Astrocyte (in vitro differentiated cells and primary cell): ENCODE results near the gene AP1M1. TPM values are rescaled to one million over a fixed set of nuclear protein-coding genes. Genes with fewer than 3 reads are reported as not detected.

Source experiments
- DNase-seq: peaks from one replicate; pipeline ENCODE4 v3.0.0-alpha.2; 2010; ENCODE audit warnings: low read depth
- FAIRE-seq: peaks from 2 replicates; lab custom pipeline; 2011; peaks lifted over from hg19 to GRCh38; lab: Jason Lieb, UNC
- H2AFZ ChIP-seq: 2 replicates; pipeline ENCODE4 v1.6.0; 2012; ENCODE audit warnings: low read depth, low read length, inconsistent platforms
- H3K27ac ChIP-seq: 2 replicates; pipeline ENCODE4 v1.5.1; 2011; ENCODE audit warnings: low read depth, low read length, inconsistent platforms
- H3K27me3 ChIP-seq: 2 replicates; pipeline ENCODE4 v1.6.0; 2011; ENCODE audit warnings: low read length, inconsistent platforms; ENCODE audit not compliant: insufficient read depth
- H3K36me3 ChIP-seq: 2 replicates; pipeline ENCODE4 v1.5.1; 2011; ENCODE audit warnings: low read length, inconsistent platforms; ENCODE audit not compliant: insufficient read depth
- H3K4me1 ChIP-seq: 2 replicates; pipeline ENCODE4 v1.5.1; 2011; ENCODE audit warnings: low read length, inconsistent platforms; ENCODE audit not compliant: insufficient read depth
- H3K4me2 ChIP-seq: 2 replicates; pipeline ENCODE4 v1.6.0; 2012; ENCODE audit warnings: low read length, inconsistent platforms
- H3K4me3 ChIP-seq: 2 replicates; pipeline ENCODE4 v1.5.1; 2011; ENCODE audit warnings: low read depth, mild to moderate bottlenecking, low read length, inconsistent platforms; ENCODE audit not compliant: insufficient read depth
- H3K79me2 ChIP-seq: 2 replicates; pipeline ENCODE4 v1.6.0; 2012; ENCODE audit warnings: mild to moderate bottlenecking, low read length, inconsistent platforms; ENCODE audit not compliant: insufficient read depth
- H3K9ac ChIP-seq: 2 replicates; pipeline ENCODE4 v1.6.0; 2012; ENCODE audit warnings: mild to moderate bottlenecking, low read length, inconsistent platforms
- H3K9me3 ChIP-seq: 2 replicates; pipeline ENCODE4 v1.5.1; 2012; ENCODE audit warnings: low read depth, mild to moderate bottlenecking, low read length, inconsistent platforms; ENCODE audit not compliant: insufficient read depth
- H4K20me1 ChIP-seq: 2 replicates; pipeline ENCODE4 v1.6.0; 2012; ENCODE audit warnings: low read length, inconsistent platforms; ENCODE audit not compliant: insufficient read depth
- H3K27ac Mint-ChIP-seq: one replicate; pipeline ENCODE4 v1.8.0; 2021; ENCODE audit warnings: mild to moderate bottlenecking, mixed read lengths; ENCODE audit not compliant: unreplicated experiment
- H3K27me3 Mint-ChIP-seq: one replicate; pipeline ENCODE4 v1.8.0; 2021; ENCODE audit warnings: low read depth, mixed read lengths; ENCODE audit not compliant: unreplicated experiment
- H3K36me3 Mint-ChIP-seq: one replicate; pipeline ENCODE4 v1.8.0; 2021; ENCODE audit warnings: low read depth, mixed read lengths; ENCODE audit not compliant: unreplicated experiment
- H3K4me1 Mint-ChIP-seq: one replicate; pipeline ENCODE4 v1.8.0; 2021; ENCODE audit warnings: low read depth, mixed read lengths; ENCODE audit not compliant: unreplicated experiment
- H3K4me3 Mint-ChIP-seq: one replicate; pipeline ENCODE4 v1.8.0; 2021; ENCODE audit warnings: mild to moderate bottlenecking, moderate library complexity, mixed read lengths; ENCODE audit not compliant: unreplicated experiment
- H3K9me3 Mint-ChIP-seq: one replicate; pipeline ENCODE4 v1.8.0; 2021; ENCODE audit warnings: mild to moderate bottlenecking, mixed read lengths; ENCODE audit not compliant: unreplicated experiment
- CTCF ChIP-seq: IDR thresholded peaks from 2 replicates; pipeline ENCODE4 v1.5.1; 2011; ENCODE audit warnings: low read depth, mild to moderate bottlenecking, inconsistent platforms, low read length, moderate library complexity; ENCODE audit not compliant: insufficient read depth
- EZH2 ChIP-seq: IDR thresholded peaks from 2 replicates; pipeline ENCODE4 v1.6.1; 2012; ENCODE audit warnings: mild to moderate bottlenecking, low read length, inconsistent platforms; ENCODE audit not compliant: insufficient read depth
- total RNA-seq: library from RNA; stranded (reverse); gene quantifications from 2 replicates; pipeline ENCODE4 v1.2.1, GENCODE V29; 2021

AP1M1 gene
- total RNA-seq, 1 donor from 2014 or later: 87.6 TPM

- no peak for DNase-seq
- no peaks in the 10 kb centered on the region for H3K9me3 Mint-ChIP-seq
These were observed 12.0 kb upstream of the AP1M1 start for GRCh38 chr19:16185768-16186123.

GRCh38 chr19:16188521-16188920, 9.2 kb upstream of the AP1M1 start:
- no peaks in the 10 kb centered on the region for H3K27me3 Mint-ChIP-seq
- no peak for DNase-seq

More at GRCh38 chr19:16185768-16186123, 12.0 kb upstream of the AP1M1 start:
- peak overlapping the region; percentile 100 for H3K4me2 ChIP-seq
- H3K9ac ChIP-seq: peak overlapping the region; percentile 97
- H3K27ac ChIP-seq: peak overlapping the region; percentile 86
- Mint-ChIP-seq H3K27me3 (no peaks in the 10 kb centered on the region), H3K4me3 (peak overlapping the region; percentile 99), H3K4me1 (peaks cover 4% of the 10 kb centered on the region), H3K36me3 (peaks cover 11% of the 10 kb centered on the region), H3K27ac (peak overlapping the region; percentile 97)
- peak; percentile 30 for TF ChIP-seq CTCF
- TF ChIP-seq EZH2: no peak
- H3K9me3 ChIP-seq: no peaks in the 10 kb centered on the region
- peaks cover 12% of the 10 kb centered on the region for H3K4me1 ChIP-seq
- no peak for FAIRE-seq
- H3K79me2 ChIP-seq: peaks cover 35% of the 10 kb centered on the region
- H3K27me3 ChIP-seq: no peaks in the 10 kb centered on the region
- H4K20me1 ChIP-seq: peaks cover 25% of the 10 kb centered on the region
- peaks cover 15% of the 10 kb centered on the region for H3K36me3 ChIP-seq
- H3K4me3 ChIP-seq: peak overlapping the region; percentile 97
- peak overlapping the region; percentile 87 for H2AFZ ChIP-seq

More at GRCh38 chr19:16188521-16188920, 9.2 kb upstream of the AP1M1 start:
- H3K4me2 ChIP-seq: no peak overlapping the region
- H3K4me1 ChIP-seq: peaks cover 12% of the 10 kb centered on the region
- no peaks in the 10 kb centered on the region for H3K9me3 ChIP-seq
- H4K20me1 ChIP-seq: peaks cover 32% of the 10 kb centered on the region
- H3K79me2 ChIP-seq: peaks cover 35% of the 10 kb centered on the region
- TF ChIP-seq CTCF: no peak
- TF ChIP-seq EZH2: no peak
- no peak for FAIRE-seq
- Mint-ChIP-seq H3K27ac (no peak overlapping the region), H3K36me3 (peaks cover 14% of the 10 kb centered on the region), H3K9me3 (no peaks in the 10 kb centered on the region), H3K4me3 (peak overlapping the region; percentile 71), H3K4me1 (peaks cover 4% of the 10 kb centered on the region)
- H2AFZ ChIP-seq: no peak overlapping the region
- H3K36me3 ChIP-seq: peaks cover 30% of the 10 kb centered on the region
- H3K4me3 ChIP-seq: no peak overlapping the region
- no peak overlapping the region for H3K27ac ChIP-seq
- H3K9ac ChIP-seq: no peak overlapping the region
- no peaks in the 10 kb centered on the region for H3K27me3 ChIP-seq
